Fibroblast of lung (primary cell): ENCODE measurements around the gene HMG20B. TPM values are rescaled to one million over a fixed set of nuclear protein-coding genes. Genes with fewer than 3 reads are reported as not detected.
A peak's percentile ranks its signal among the peaks of the same experiment; 100 is the strongest.

Experiments used
- DNase-seq, 2 donors: peaks; one replicate each; pipeline versions ENCODE4 v3.0.0 to v3.0.0-alpha.2; 2010; ENCODE audit warnings: low read depth in 2 of 2
- H2AFZ ChIP-seq: 2 replicates; pipeline ENCODE4 v1.5.1; 2012; ENCODE audit warnings: low read length, control low read depth, inconsistent platforms
- H3K27ac ChIP-seq: 2 replicates; pipeline ENCODE4 v1.5.1; 2011; ENCODE audit warnings: low read length, control low read depth; ENCODE audit not compliant: insufficient read depth
- H3K27me3 ChIP-seq: 2 replicates; pipeline ENCODE4 v1.5.1; 2011; ENCODE audit warnings: mild to moderate bottlenecking, low read length; ENCODE audit not compliant: control insufficient read depth, insufficient read depth
- H3K36me3 ChIP-seq: 2 replicates; pipeline ENCODE4 v1.5.1; 2011; ENCODE audit warnings: low read length; ENCODE audit not compliant: control insufficient read depth, insufficient read depth
- H3K4me1 ChIP-seq: 2 replicates; pipeline ENCODE4 v1.5.1; 2011; ENCODE audit warnings: low read length; ENCODE audit not compliant: control insufficient read depth, insufficient read depth; ENCODE audit errors: extremely low read depth
- H3K4me2 ChIP-seq: 2 replicates; pipeline ENCODE4 v1.5.1; 2011; ENCODE audit warnings: low read length, control low read depth; ENCODE audit not compliant: insufficient read depth; ENCODE audit errors: extremely low read depth
- H3K4me3 ChIP-seq, 4 experiments: fragments of 200-600 bp in 1 of 4; sonication (generic) in 1 of 4; replicated peaks in 1 of 4; 2 replicates each; pipeline ENCODE4 v1.5.1; 2011 to 2016; ENCODE audit warnings: low read length in 4 of 4, low read depth in 3 of 4, mild to moderate bottlenecking in 3 of 4, control low read depth in 2 of 4, inconsistent platforms in 1 of 4, mixed read lengths in 1 of 4; ENCODE audit not compliant: insufficient read depth in 1 of 4; ENCODE audit errors: control extremely low read depth in 1 of 4
- H3K79me2 ChIP-seq: 2 replicates; pipeline ENCODE4 v1.5.1; 2012; ENCODE audit warnings: mild to moderate bottlenecking, low read length, inconsistent platforms; ENCODE audit not compliant: control insufficient read depth, insufficient read depth
- H3K9ac ChIP-seq: 2 replicates; pipeline ENCODE4 v1.5.1; 2011; ENCODE audit warnings: mild to moderate bottlenecking, low read length, control low read depth; ENCODE audit not compliant: insufficient read depth
- H3K9me3 ChIP-seq: 2 replicates; pipeline ENCODE4 v1.5.1; 2012; ENCODE audit warnings: low read depth, low read length; ENCODE audit not compliant: control insufficient read depth, insufficient read depth
- H4K20me1 ChIP-seq: 2 replicates; pipeline ENCODE4 v1.5.1; 2011; ENCODE audit warnings: low read length; ENCODE audit not compliant: control insufficient read depth, insufficient read depth; ENCODE audit errors: extremely low read depth
- EZH2 ChIP-seq: IDR thresholded peaks from 2 replicates; pipeline ENCODE4 v1.5.1; 2012; ENCODE audit warnings: low read length, control low read depth, mild to moderate bottlenecking; ENCODE audit errors: missing control alignments
- polyA plus RNA-seq, 2 donors: library from polyadenylated mRNA; depleted of rRNA in 1 of 2; stranded (reverse) in 1 of 2; unstranded in 1 of 2; fragments of >200 nt; gene quantifications; 2 replicates each; pipeline ENCODE4 v1.2.1, GENCODE V29; 2011 to 2012; ENCODE audit warnings: missing spikeins in 1 of 2
- total RNA-seq: library from RNA; depleted of rRNA; stranded (reverse); fragments of >200 nt; gene quantifications from 2 replicates; pipeline ENCODE4 v1.2.1, GENCODE V29; 2014
- TF ChIP-seq, protein P1 (sequence below), 2 donors: IDR thresholded peaks in 1 of 2; conservative IDR thresholded peaks in 1 of 2; 1 replicate in 1 of 2; 2 replicates in 1 of 2; pipeline ENCODE4 v1.5.1; 2011 to 2012; ENCODE audit warnings: low read length in 2 of 2, control low read depth in 1 of 2, inconsistent platforms in 1 of 2, low read depth in 1 of 2, mild to moderate bottlenecking in 1 of 2

HMG20B gene
- total and polyA plus RNA-seq, 2 donors (not counting 1 experiment from before 2014, with no cell fraction given) = 27.3 to 63.6 TPM

DNA sequence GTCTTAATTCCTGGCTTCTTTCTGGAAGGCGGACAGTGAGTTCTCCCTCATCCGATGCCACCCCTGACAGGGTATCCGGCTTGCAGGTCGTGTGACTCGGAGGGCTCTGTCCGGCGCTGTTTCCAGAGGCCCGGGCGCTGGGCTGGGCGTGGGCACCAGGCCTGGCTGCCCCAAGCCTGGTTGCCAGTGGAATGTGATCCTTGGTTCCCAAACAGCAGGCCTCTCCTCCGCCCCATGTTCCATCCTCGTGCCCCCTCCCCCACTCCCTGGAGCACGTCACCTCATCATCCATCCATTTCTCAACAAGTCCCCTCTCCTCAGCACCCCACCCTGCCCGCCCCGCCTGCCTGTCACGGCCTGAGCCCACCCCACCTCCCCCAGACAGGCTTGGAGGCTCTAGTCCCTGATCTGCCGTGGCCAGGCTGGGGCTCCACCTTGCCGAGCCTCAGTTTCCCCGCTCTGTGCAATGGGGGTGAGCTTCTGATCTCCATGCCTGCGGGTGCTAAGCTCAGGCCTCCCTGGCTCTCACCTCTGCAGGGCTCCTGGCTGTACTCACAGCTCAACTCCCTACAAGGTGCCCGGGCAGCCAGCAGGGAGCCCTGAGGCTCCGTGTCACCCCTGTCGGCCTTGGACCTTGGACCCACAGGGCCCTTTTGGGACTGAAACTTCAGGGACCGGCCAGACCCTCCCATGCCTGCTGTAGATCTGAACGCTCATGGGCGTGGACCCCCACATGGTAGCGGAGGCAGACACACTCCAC is 31.7 kb downstream of the HMG20B start:
- H3K27ac ChIP-seq = no peak overlapping the region
- H4K20me1 ChIP-seq = no peaks in the 10 kb centered on the region
- H3K4me2 ChIP-seq = no peak overlapping the region
- no peaks in the 10 kb centered on the region for H3K79me2 ChIP-seq
- H3K9me3 ChIP-seq = no peaks in the 10 kb centered on the region
- no peak for DNase-seq
- peaks cover 9% of the 10 kb centered on the region for H3K4me1 ChIP-seq
- H2AFZ ChIP-seq = no peak overlapping the region
- H3K9ac ChIP-seq = no peak overlapping the region
- TF ChIP-seq, protein P1, sequence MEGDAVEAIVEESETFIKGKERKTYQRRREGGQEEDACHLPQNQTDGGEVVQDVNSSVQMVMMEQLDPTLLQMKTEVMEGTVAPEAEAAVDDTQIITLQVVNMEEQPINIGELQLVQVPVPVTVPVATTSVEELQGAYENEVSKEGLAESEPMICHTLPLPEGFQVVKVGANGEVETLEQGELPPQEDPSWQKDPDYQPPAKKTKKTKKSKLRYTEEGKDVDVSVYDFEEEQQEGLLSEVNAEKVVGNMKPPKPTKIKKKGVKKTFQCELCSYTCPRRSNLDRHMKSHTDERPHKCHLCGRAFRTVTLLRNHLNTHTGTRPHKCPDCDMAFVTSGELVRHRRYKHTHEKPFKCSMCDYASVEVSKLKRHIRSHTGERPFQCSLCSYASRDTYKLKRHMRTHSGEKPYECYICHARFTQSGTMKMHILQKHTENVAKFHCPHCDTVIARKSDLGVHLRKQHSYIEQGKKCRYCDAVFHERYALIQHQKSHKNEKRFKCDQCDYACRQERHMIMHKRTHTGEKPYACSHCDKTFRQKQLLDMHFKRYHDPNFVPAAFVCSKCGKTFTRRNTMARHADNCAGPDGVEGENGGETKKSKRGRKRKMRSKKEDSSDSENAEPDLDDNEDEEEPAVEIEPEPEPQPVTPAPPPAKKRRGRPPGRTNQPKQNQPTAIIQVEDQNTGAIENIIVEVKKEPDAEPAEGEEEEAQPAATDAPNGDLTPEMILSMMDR (conservative IDR thresholded peaks at IDR 0.05 in 1 of 2, IDR thresholded peaks at IDR 0.05 in 1 of 2; ENCODE audit: low read depth in 1 of 2, low read length in 2 of 2) = no peak
- TF ChIP-seq EZH2 = no peak
- no peaks in the 10 kb centered on the region for H3K27me3 ChIP-seq
- peaks cover 2% of the 10 kb centered on the region for H3K36me3 ChIP-seq
- H3K4me3 ChIP-seq = no peak overlapping the region

- no peak for DNase-seq
- Histone ChIP-seq H3K36me3 (no peaks in the 10 kb centered on the region), H3K4me2 (no peak overlapping the region), H3K4me1 (peaks cover 9% of the 10 kb centered on the region), H3K9me3 (no peaks in the 10 kb centered on the region), H3K9ac (no peak overlapping the region), H3K27ac (no peak overlapping the region), H3K27me3 (no peaks in the 10 kb centered on the region), H4K20me1 (no peaks in the 10 kb centered on the region), H3K79me2 (no peaks in the 10 kb centered on the region), H3K4me3 (no peak overlapping the region), H2AFZ (no peak overlapping the region)
- TF ChIP-seq, protein P1 (conservative IDR thresholded peaks at IDR 0.05 in 1 of 2, IDR thresholded peaks at IDR 0.05 in 1 of 2; ENCODE audit: low read depth in 1 of 2, low read length in 2 of 2) = no peak
- no peak for TF ChIP-seq EZH2
Measured at GRCh38 chr19:3604987-3605343, 32.2 kb downstream of the HMG20B start.

DNA sequence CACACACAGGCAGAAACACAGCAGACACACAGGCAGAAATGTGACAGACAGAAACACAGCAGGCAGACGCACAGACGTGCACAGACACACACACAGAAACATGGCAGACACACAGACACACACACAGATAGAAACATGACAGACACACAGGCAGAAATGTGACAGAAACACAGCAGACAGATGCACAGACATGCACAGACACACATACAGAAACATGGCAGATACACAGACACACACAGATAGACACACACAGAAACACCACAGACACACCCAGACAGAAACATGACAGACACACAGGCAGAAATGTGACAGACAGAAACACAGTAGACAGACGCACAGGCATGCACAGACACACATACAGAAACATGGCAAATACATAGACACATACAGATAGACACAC is 32.6 kb downstream of the HMG20B start:
- peaks cover 9% of the 10 kb centered on the region for H3K4me1 ChIP-seq
- no peak for DNase-seq
- no peaks in the 10 kb centered on the region for H3K27me3 ChIP-seq
- H3K9me3 ChIP-seq = no peaks in the 10 kb centered on the region
- H3K36me3 ChIP-seq = no peaks in the 10 kb centered on the region
- no peak overlapping the region for H3K27ac ChIP-seq
- peak overlapping the region; percentile 49 for H3K4me2 ChIP-seq
- H4K20me1 ChIP-seq = no peaks in the 10 kb centered on the region
- no peak overlapping the region for H3K9ac ChIP-seq
- H3K4me3 ChIP-seq = peak overlapping the region in 1 of 4 experiments; percentile 63
- H2AFZ ChIP-seq = no peak overlapping the region
- TF ChIP-seq EZH2 = no peak
- no peaks in the 10 kb centered on the region for H3K79me2 ChIP-seq
